Esophagus squamous epithelium (tissue), 5 donors: ENCODE results near the gene TFF3. TPM values are rescaled to one million over a fixed set of nuclear protein-coding genes. Genes with fewer than 3 reads are reported as not detected.
A peak's percentile ranks its signal among the peaks of the same experiment; 100 is the strongest.

ENCODE experiments used
- DNase-seq: peaks from one replicate; lab custom pipeline; 2025; lab: John Stamatoyannopoulos, UW
- H3K27ac ChIP-seq, 4 donors: fragments of 200-600 bp; sonication (generic); one replicate each; pipeline ENCODE4 v1.5.1; 2016 to 2019; ENCODE audit warnings: mild to moderate bottlenecking in 1 of 4
- H3K27me3 ChIP-seq, 4 donors: fragments of 200-600 bp; sonication (generic); 1 replicate in 3 of 4; 2 replicates in 1 of 4; pipeline versions ENCODE4 v1.5.1 to v1.6.0; 2017 to 2021; ENCODE audit warnings: antibody characterized with exemption in 1 of 4
- H3K36me3 ChIP-seq, 3 donors: fragments of 200-600 bp; sonication (generic); one replicate each; pipeline ENCODE4 v1.5.1; 2016 to 2019
- H3K4me1 ChIP-seq, 3 donors: fragments of 200-600 bp; sonication (generic); one replicate each; pipeline ENCODE4 v1.5.1; 2017 to 2019
- H3K4me3 ChIP-seq, 4 donors: fragments of 200-600 bp; sonication (generic); 1 replicate in 3 of 4; 2 replicates in 1 of 4; pipeline ENCODE4 v1.5.1; 2016 to 2019; ENCODE audit warnings: mild to moderate bottlenecking in 2 of 4, moderate library complexity in 1 of 4
- H3K9me3 ChIP-seq, 3 donors: fragments of 200-600 bp; sonication (generic); one replicate each; pipeline ENCODE4 v1.5.1; 2016 to 2019
- POLR2A ChIP-seq, 4 donors: fragments of 450-650 bp; IDR thresholded peaks; one replicate each; pipeline ENCODE4 v1.6.1; 2017; ENCODE audit warnings: antibody characterized with exemption in 4 of 4, mild to moderate bottlenecking in 4 of 4, moderate library complexity in 3 of 4
- WGBS, 2 donors: methylation state at CpG; one replicate each; pipeline ENCODE4 v1.1.5; 2018; 5-methylcytosine and 5-hydroxymethylcytosine counted together
- intact Hi-C: fragments of 100-400 bp; cut with DNase I; formaldehyde crosslinking; loops from one replicate; pipeline ENCODE4 v1.15.0; 2022
- total RNA-seq, 4 donors: library from RNA; depleted of rRNA; stranded (reverse); fragments of >200 nt; gene quantifications; one replicate each; pipeline ENCODE4 v1.1.0, GENCODE V29; 2016
- TF ChIP-seq, protein P1 (sequence below), 6 experiments: fragments of 450-650 bp in 4 of 6; fragments of 200-600 bp in 2 of 6; sonication (generic) in 2 of 6; IDR thresholded peaks; one replicate each; pipeline ENCODE4 v1.5.1; 2016 to 2019; ENCODE audit warnings: antibody characterized with exemption in 6 of 6, mild to moderate bottlenecking in 4 of 6, moderate library complexity in 4 of 6
- donor health status: DM: yes; HTN: yes; CAD: no.

Gene TFF3
- total RNA-seq, 4 donors from 2014 or later = 1.4 to 15.1 (median 7.2) TPM; not detected in 1

DNA sequence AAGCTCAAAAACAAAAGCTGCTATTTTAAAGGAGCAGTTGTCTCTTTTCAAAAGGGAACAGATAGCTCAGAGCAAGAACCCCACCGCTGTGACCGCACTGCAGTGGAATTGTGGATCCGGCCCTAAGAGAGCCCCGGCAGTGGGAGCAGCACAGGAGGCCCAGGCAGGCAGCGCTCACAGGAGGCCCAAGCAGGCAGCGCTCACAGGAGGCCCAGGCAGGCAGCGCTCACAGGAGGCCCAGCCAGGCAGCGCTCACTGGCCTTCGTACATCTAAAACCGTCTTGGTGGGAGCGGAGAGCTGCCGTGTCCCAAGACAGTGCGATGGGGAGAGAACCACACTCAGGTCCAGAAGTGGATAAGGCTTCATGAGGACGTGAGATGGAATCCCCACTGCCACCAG, 4.0 kb downstream of the TFF3 start:
- Histone ChIP-seq H3K36me3 (no peaks in the 10 kb centered on the region), H3K4me3 (no peak overlapping the region), H3K27me3 (peaks cover 0 to 57% (median 0%) of the 10 kb centered on the region in 4 donors), H3K4me1 (peaks cover 6 to 19% (median 7%) of the 10 kb centered on the region in 3 donors), H3K9me3 (no peaks in the 10 kb centered on the region), H3K27ac (no peak overlapping the region)
- no peak for DNase-seq
- WGBS, 2 donors = 96 to 97% methylated on average over 4 to 13 of the region's 14 CpGs
- intact Hi-C loops = no loop called here
- TF ChIP-seq, protein P1, sequence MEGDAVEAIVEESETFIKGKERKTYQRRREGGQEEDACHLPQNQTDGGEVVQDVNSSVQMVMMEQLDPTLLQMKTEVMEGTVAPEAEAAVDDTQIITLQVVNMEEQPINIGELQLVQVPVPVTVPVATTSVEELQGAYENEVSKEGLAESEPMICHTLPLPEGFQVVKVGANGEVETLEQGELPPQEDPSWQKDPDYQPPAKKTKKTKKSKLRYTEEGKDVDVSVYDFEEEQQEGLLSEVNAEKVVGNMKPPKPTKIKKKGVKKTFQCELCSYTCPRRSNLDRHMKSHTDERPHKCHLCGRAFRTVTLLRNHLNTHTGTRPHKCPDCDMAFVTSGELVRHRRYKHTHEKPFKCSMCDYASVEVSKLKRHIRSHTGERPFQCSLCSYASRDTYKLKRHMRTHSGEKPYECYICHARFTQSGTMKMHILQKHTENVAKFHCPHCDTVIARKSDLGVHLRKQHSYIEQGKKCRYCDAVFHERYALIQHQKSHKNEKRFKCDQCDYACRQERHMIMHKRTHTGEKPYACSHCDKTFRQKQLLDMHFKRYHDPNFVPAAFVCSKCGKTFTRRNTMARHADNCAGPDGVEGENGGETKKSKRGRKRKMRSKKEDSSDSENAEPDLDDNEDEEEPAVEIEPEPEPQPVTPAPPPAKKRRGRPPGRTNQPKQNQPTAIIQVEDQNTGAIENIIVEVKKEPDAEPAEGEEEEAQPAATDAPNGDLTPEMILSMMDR (IDR thresholded peaks at IDR 0.05) = no peak
- no peak for TF ChIP-seq POLR2A (IDR thresholded peaks at IDR 0.05)

DNA sequence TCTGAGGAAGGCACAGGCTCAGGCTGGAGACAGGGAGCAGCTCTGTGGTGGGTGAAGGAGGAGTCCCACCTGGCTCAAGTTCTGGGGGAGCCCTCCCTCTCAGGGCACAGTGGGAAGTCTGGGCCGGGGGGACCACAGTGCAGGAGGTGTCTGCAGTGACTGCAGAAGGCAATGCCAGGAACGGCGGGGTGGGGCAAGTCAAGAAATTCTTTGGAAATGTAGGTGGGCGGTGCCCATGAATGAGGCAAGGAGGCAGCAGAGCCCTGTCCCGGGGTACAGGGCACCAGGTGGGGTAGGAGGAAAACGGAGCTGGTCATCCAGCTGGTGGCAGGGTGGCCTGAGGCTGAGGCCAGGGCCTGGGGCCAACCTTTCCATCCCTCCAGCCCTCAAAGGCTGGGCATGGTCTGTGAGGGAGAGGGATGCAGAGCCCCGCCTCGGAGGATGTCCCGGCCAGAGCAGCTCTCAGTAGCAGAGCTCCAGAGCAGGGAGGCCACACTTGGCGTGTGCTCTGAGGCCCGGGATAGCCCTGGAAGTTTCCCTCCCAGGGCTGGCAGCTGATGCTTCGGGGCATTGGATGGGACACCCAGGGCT, 4.7 kb downstream of the TFF3 start:
- intact Hi-C loops = no loop called here
- Histone ChIP-seq H3K36me3 (no peaks in the 10 kb centered on the region), H3K4me3 (no peak overlapping the region), H3K27ac (no peak overlapping the region), H3K27me3 (peaks cover 0 to 63% (median 0%) of the 10 kb centered on the region in 4 donors), H3K4me1 (peaks cover 6 to 18% (median 7%) of the 10 kb centered on the region in 3 donors), H3K9me3 (no peaks in the 10 kb centered on the region)
- no peak for DNase-seq
- TF ChIP-seq, protein P1 (IDR thresholded peaks at IDR 0.05) = no peak
- no peak for TF ChIP-seq POLR2A (IDR thresholded peaks at IDR 0.05)
- 52 to 55% methylated on average over 6 to 8 of the region's 12 CpGs for WGBS, 2 donors

DNA sequence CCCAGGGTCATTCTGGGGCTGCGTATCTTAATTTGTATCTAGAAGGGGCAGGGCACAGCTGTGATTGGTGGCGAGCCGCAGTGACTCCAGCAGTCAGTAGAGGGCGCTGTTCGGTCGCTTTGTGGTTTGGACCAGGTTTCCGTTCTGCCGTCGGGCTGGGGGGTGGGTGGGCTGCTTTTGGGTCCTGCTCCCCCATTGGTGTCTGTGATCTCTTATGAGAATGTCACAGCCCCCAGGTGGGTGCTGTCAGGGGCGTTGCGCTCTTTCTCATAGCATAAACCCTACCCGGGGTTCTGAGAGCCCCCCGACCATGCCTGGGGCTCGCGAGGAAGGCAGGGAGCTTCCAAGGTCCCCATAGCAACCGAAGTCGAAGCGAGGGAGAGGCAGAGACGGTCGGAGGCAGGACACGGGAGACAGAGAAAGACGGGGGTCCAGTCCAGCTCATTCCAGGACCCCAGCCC, 5.4 kb downstream of the TFF3 start:
- 4 to 10% methylated on average over 4 to 7 of the region's 22 CpGs for WGBS, 2 donors
- Histone ChIP-seq H3K9me3 (no peaks in the 10 kb centered on the region), H3K27me3 (peaks cover 0 to 70% (median 0%) of the 10 kb centered on the region in 4 donors), H3K4me3 (no peak overlapping the region), H3K27ac (no peak overlapping the region), H3K36me3 (no peaks in the 10 kb centered on the region), H3K4me1 (peaks cover 6 to 11% (median 7%) of the 10 kb centered on the region in 3 donors)
- intact Hi-C loops = no loop called here
- no peak for DNase-seq
- TF ChIP-seq POLR2A (IDR thresholded peaks at IDR 0.05) = no peak
- TF ChIP-seq, protein P1 (IDR thresholded peaks at IDR 0.05) = peak; percentile 48 to 75 (median 63)

DNA sequence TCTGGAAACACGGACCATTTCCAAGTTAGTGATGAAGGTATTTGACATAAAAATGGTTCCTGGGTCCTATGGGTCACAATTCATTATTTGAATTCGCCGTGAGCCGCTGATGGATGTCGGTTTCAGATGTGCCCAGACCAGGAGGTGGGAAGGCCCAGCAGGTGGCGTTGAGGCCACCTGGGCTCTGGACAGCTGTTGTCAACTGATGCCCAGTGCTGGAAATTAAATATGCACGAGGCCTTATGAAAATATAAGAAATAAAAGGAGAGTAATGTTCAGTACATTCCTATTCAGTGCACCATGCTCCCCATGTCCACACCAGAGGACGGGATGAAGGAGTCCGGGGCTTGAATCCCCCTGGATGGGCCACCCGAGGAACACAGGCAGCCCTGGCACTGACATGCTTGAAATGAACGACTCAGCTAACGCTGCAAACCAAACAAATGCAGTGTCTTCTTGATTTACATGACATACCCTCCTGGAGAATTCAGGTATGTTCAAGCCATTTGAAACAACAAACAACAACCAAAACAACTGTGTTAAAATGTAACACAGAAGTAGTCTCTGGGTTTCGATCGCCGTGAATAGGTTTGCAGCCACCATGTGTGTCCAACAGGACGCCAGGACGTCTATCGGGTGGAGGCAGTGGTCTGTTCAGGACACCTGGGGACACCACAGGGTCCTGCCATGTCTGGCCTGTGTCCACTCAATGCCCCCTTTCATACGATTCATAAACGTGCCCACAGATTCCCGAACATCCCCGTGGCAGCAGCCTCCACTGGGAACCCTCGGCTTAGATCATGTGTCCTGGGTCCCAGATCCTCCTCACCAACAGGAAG, 6.1 kb downstream of the TFF3 start:
- Histone ChIP-seq H3K27me3 (peaks cover 0 to 76% (median 0%) of the 10 kb centered on the region in 4 donors), H3K9me3 (no peaks in the 10 kb centered on the region), H3K4me1 (peaks cover 6 to 11% (median 7%) of the 10 kb centered on the region in 3 donors), H3K27ac (no peak overlapping the region), H3K4me3 (no peak overlapping the region), H3K36me3 (no peaks in the 10 kb centered on the region)
- no peak for DNase-seq
- no peak for TF ChIP-seq POLR2A (IDR thresholded peaks at IDR 0.05)
- TF ChIP-seq, protein P1 (IDR thresholded peaks at IDR 0.05) = no peak
- WGBS, 2 donors = 55 to 58% methylated on average over 15 of the region's 23 CpGs
- intact Hi-C loops = no loop called here
